SK-N-SH (cell line): ENCODE data around the gene TOX2. TPM values are rescaled to one million over a fixed set of nuclear protein-coding genes. Genes with fewer than 3 reads are reported as not detected.

Experiments used
- CTCF ChIA-PET: fragments of 300-600, 350-600 bp; formaldehyde crosslinking; extraction: SDS; loops from one replicate; lab custom pipeline; 2021; lab: Yijun Ruan, JAX
- POLR2A ChIA-PET: fragments of 350-600 bp; sonication (Branson Sonifier 250); formaldehyde crosslinking; extraction: SDS; loops from one replicate; lab custom pipeline; 2020; ENCODE audit warnings: antibody characterized with exemption, inconsistent platforms; lab: Yijun Ruan, JAX
- DNase-seq: peaks from one replicate; pipeline ENCODE4 v3.0.0; 2012
- H2AFZ ChIP-seq: fragments of 200-600 bp; sonication (generic); 2 replicates; pipeline ENCODE4 v1.8.1; 2016; ENCODE audit warnings: antibody characterized with exemption, mild to moderate bottlenecking, low read depth
- H3F3A ChIP-seq: fragments of 200-600 bp; sonication (generic); replicated peaks from 2 replicates; pipeline ENCODE3; 2016; ENCODE audit warnings: antibody characterized with exemption, mild to moderate bottlenecking; ENCODE audit not compliant: insufficient read depth
- H3K27ac ChIP-seq, 2 experiments: fragments of 200-500 bp in 1 of 2; fragments of 200-600 bp in 1 of 2; sonication (Bioruptor generic) in 1 of 2; sonication (generic), shearing (Covaris generic) in 1 of 2; 2 replicates each; pipeline versions ENCODE4 v1.5.1 to v1.6.1; 2014 to 2016; ENCODE audit warnings: low read depth in 2 of 2, inconsistent platforms in 1 of 2, low read length in 1 of 2, mild to moderate bottlenecking in 1 of 2, mixed read lengths in 1 of 2
- H3K27me3 ChIP-seq: fragments of 200-600 bp; sonication (generic), shearing (Covaris generic); 2 replicates; pipeline ENCODE4 v1.6.1; 2016; ENCODE audit warnings: mixed run types; ENCODE audit not compliant: insufficient read depth
- H3K36me3 ChIP-seq, 2 experiments: fragments of 200-500 bp in 1 of 2; fragments of 200-600 bp in 1 of 2; sonication (Bioruptor generic) in 1 of 2; sonication (generic) in 1 of 2; replicated peaks in 1 of 2; 2 replicates each; pipeline versions ENCODE3 to v1.5.1; 2014 to 2016; ENCODE audit warnings: low read length in 1 of 2, mild to moderate bottlenecking in 1 of 2; ENCODE audit not compliant: insufficient read depth in 2 of 2, control insufficient read depth in 1 of 2
- H3K4me1 ChIP-seq, 2 experiments: fragments of 200-500 bp in 1 of 2; fragments of 200-600 bp in 1 of 2; sonication (Bioruptor generic) in 1 of 2; sonication (generic), shearing (Covaris generic) in 1 of 2; 2 replicates each; pipeline versions ENCODE4 v1.5.1 to v1.6.1; 2014 to 2016; ENCODE audit warnings: low read depth in 1 of 2, low read length in 1 of 2, mixed run types in 1 of 2; ENCODE audit not compliant: insufficient read depth in 2 of 2, control insufficient read depth in 1 of 2
- H3K4me2 ChIP-seq: fragments of 200-600 bp; sonication (generic), shearing (Covaris generic); 2 replicates; pipeline ENCODE4 v1.6.1; 2017; ENCODE audit warnings: mixed run types
- H3K4me3 ChIP-seq, 2 experiments: fragments of 200-500 bp in 1 of 2; fragments of 200-600 bp in 1 of 2; sonication (Bioruptor generic) in 1 of 2; sonication (generic), shearing (Covaris generic) in 1 of 2; 2 replicates each; pipeline versions ENCODE4 v1.5.1 to v1.8.1; 2014 to 2016; ENCODE audit warnings: low read depth in 2 of 2, inconsistent platforms in 1 of 2, low read length in 1 of 2, mild to moderate bottlenecking in 1 of 2, mixed read lengths in 1 of 2, moderate library complexity in 1 of 2
- H3K79me2 ChIP-seq: fragments of 200-600 bp; sonication (generic); 2 replicates; pipeline ENCODE4 v1.8.1; 2017; ENCODE audit warnings: mild to moderate bottlenecking; ENCODE audit not compliant: insufficient read depth
- H3K9ac ChIP-seq: fragments of 200-600 bp; sonication (generic); 2 replicates; pipeline ENCODE4 v1.6.1; 2017; ENCODE audit warnings: mixed run types
- H3K9me2 ChIP-seq: fragments of 200-600 bp; sonication (generic); 2 replicates; pipeline ENCODE4 v1.6.1; 2017; ENCODE audit warnings: mixed run types
- H3K9me3 ChIP-seq: fragments of 200-600 bp; sonication (generic); 2 replicates; pipeline ENCODE4 v1.6.1; 2017; ENCODE audit warnings: mixed run types, mild to moderate bottlenecking, moderate library complexity
- H4K20me1 ChIP-seq: fragments of 200-600 bp; sonication (generic); 2 replicates; pipeline ENCODE4 v1.6.1; 2017; ENCODE audit warnings: mild to moderate bottlenecking, mixed run types; ENCODE audit not compliant: insufficient read depth
- ELF1 ChIP-seq: IDR thresholded peaks from 2 replicates; pipeline ENCODE4 v1.4.0; 2012
- FOSL2 ChIP-seq: IDR thresholded peaks from 2 replicates; pipeline ENCODE4 v1.4.0; 2012; ENCODE audit warnings: low read depth, mild to moderate bottlenecking, moderate library complexity, borderline replicate concordance
- FOXJ3 ChIP-seq: sonication (generic); formaldehyde crosslinking; IDR thresholded peaks from 2 replicates; pipeline ENCODE4 v1.5.1; 2020; ENCODE audit warnings: mild to moderate bottlenecking, missing genetic modification reagents
- GABPA ChIP-seq: IDR thresholded peaks from 2 replicates; pipeline ENCODE4 v1.4.0; 2012; ENCODE audit warnings: low read depth, mild to moderate bottlenecking
- JUND ChIP-seq: IDR thresholded peaks from 2 replicates; pipeline ENCODE4 v1.4.0; 2012
- NRF1 ChIP-seq: IDR thresholded peaks from 2 replicates; pipeline ENCODE4 v1.6.1; 2012; ENCODE audit warnings: low read depth, mild to moderate bottlenecking, low read length
- PBX3 ChIP-seq: IDR thresholded peaks from 2 replicates; pipeline ENCODE4; 2012
- RAD21 ChIP-seq: IDR thresholded peaks from 2 replicates; pipeline ENCODE4 v1.6.1; 2012; ENCODE audit warnings: mild to moderate bottlenecking, low read length
- RCOR1 ChIP-seq: fragments of 150-350 bp; IDR thresholded peaks from 2 replicates; pipeline ENCODE4 v1.6.1; 2017; ENCODE audit warnings: antibody characterized with exemption, low read length
- RFX5 ChIP-seq: IDR thresholded peaks from 2 replicates; pipeline ENCODE4 v1.6.1; 2012; ENCODE audit warnings: mild to moderate bottlenecking, improper control_type of control experiment, low read length
- RXRA ChIP-seq: IDR thresholded peaks from 2 replicates; pipeline ENCODE4 v1.4.0; 2012; ENCODE audit warnings: low read depth, mild to moderate bottlenecking, borderline replicate concordance
- SIN3A ChIP-seq: IDR thresholded peaks from 2 replicates; pipeline ENCODE4 v1.6.1; 2012; ENCODE audit warnings: low read depth, mild to moderate bottlenecking, low read length, moderate library complexity, borderline replicate concordance
- SMC3 ChIP-seq: IDR thresholded peaks from 2 replicates; pipeline ENCODE4 v1.6.1; 2012; ENCODE audit warnings: low read depth, low read length, improper control_type of control experiment
- TAF1 ChIP-seq: IDR thresholded peaks from 2 replicates; pipeline ENCODE4 v1.6.1; 2012; ENCODE audit warnings: low read depth, mild to moderate bottlenecking, low read length, moderate library complexity, borderline replicate concordance
- TEAD4 ChIP-seq: IDR thresholded peaks from 2 replicates; pipeline ENCODE4 v1.4.0; 2012; ENCODE audit warnings: mild to moderate bottlenecking, borderline replicate concordance; ENCODE audit not compliant: insufficient read depth
- USF1 ChIP-seq: IDR thresholded peaks from 2 replicates; pipeline ENCODE4 v1.4.0; 2012; ENCODE audit warnings: low read depth, borderline replicate concordance
- WGBS: methylation state at CpG from one replicate; pipeline ENCODE4 v1.1.6; 2017; ENCODE audit warnings: low lambda C conversion rate; 5-methylcytosine and 5-hydroxymethylcytosine counted together
- polyA plus RNA-seq, 3 experiments: library from polyadenylated mRNA; depleted of rRNA; stranded (reverse); fragments of >200 nt; gene quantifications; 2 replicates each; pipeline ENCODE4 v1.2.3, GENCODE V29; 2012
- TF ChIP-seq, protein P1 (sequence below): IDR thresholded peaks from 2 replicates; pipeline ENCODE4 v1.4.0; 2012; ENCODE audit warnings: low read depth, borderline replicate concordance
- TF ChIP-seq, protein P2 (sequence below): fragments of 150-350 bp; IDR thresholded peaks from 2 replicates; pipeline ENCODE4 v1.6.1; 2016; ENCODE audit warnings: mild to moderate bottlenecking, low read depth, low read length

Gene TOX2
- polyA plus RNA-seq, 1 of the 3 experiments (the other 2 are of a cell fraction), result 15.4 TPM

- no peak overlapping the region for H3K9ac ChIP-seq
- no peak overlapping the region for H3K4me3 ChIP-seq
- H2AFZ ChIP-seq, result no peak overlapping the region
- H3K27ac ChIP-seq, result no peak overlapping the region
- H4K20me1 ChIP-seq, result no peaks in the 10 kb centered on the region
- H3K4me2 ChIP-seq, result no peak overlapping the region
- no peaks in the 10 kb centered on the region for H3K27me3 ChIP-seq
- no peaks in the 10 kb centered on the region for H3K79me2 ChIP-seq
- CTCF ChIA-PET, result no interaction called here
- no peaks in the 10 kb centered on the region for H3K9me2 ChIP-seq
- POLR2A ChIA-PET, result no interaction called here
- WGBS, result 91% methylated on average over 6 of the region's 8 CpGs
- DNase-seq, result no peak
- peaks cover under 1 to 2% of the 10 kb centered on the region in 2 experiments; a peak in 2 of 4 replicates for H3K4me1 ChIP-seq
- H3F3A ChIP-seq, result no peaks in the 10 kb centered on the region
- TF ChIP-seq RAD21, result no peak
- TF ChIP-seq JUND, result no peak
- TF ChIP-seq RFX5, result no peak
- TF ChIP-seq ELF1, result no peak
- no peak for TF ChIP-seq SIN3A
- no peak for TF ChIP-seq NRF1
- no peak for TF ChIP-seq FOXJ3 (CRISPR knock-in tag)
- TF ChIP-seq TEAD4, result no peak
- TF ChIP-seq, protein P1, sequence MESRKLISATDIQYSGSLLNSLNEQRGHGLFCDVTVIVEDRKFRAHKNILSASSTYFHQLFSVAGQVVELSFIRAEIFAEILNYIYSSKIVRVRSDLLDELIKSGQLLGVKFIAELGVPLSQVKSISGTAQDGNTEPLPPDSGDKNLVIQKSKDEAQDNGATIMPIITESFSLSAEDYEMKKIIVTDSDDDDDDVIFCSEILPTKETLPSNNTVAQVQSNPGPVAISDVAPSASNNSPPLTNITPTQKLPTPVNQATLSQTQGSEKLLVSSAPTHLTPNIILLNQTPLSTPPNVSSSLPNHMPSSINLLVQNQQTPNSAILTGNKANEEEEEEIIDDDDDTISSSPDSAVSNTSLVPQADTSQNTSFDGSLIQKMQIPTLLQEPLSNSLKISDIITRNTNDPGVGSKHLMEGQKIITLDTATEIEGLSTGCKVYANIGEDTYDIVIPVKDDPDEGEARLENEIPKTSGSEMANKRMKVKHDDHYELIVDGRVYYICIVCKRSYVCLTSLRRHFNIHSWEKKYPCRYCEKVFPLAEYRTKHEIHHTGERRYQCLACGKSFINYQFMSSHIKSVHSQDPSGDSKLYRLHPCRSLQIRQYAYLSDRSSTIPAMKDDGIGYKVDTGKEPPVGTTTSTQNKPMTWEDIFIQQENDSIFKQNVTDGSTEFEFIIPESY, result no peak
- no peak for TF ChIP-seq PBX3
- no peak for TF ChIP-seq FOSL2
- TF ChIP-seq SMC3, result no peak
- TF ChIP-seq GABPA, result no peak
- no peak for TF ChIP-seq RXRA
- no peak for TF ChIP-seq USF1
- TF ChIP-seq, protein P2, sequence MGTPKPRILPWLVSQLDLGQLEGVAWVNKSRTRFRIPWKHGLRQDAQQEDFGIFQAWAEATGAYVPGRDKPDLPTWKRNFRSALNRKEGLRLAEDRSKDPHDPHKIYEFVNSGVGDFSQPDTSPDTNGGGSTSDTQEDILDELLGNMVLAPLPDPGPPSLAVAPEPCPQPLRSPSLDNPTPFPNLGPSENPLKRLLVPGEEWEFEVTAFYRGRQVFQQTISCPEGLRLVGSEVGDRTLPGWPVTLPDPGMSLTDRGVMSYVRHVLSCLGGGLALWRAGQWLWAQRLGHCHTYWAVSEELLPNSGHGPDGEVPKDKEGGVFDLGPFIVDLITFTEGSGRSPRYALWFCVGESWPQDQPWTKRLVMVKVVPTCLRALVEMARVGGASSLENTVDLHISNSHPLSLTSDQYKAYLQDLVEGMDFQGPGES, result no peak
- no peak for TF ChIP-seq TAF1
- no peak for TF ChIP-seq RCOR1
- H3K9me3 ChIP-seq, result no peaks in the 10 kb centered on the region
- no peaks in the 10 kb centered on the region for H3K36me3 ChIP-seq
These were observed 55.0 kb downstream of the TOX2 start for GRCh38 chr20:43969501-43970182.
